ENCODE measurements around the gene MRGPRD.
A peak's percentile ranks its signal among the peaks of the same experiment; 100 is the strongest.

MRGPRD gene

GRCh38 chr11:68938816-68939582 lies 41.8 kb downstream of the MRGPRD start:
- Histone ChIP-seq H3K9me3 (ENCODE audit: control insufficient read depth in 2 of 2, low read length in 2 of 2) (no peaks in the 10 kb centered on the region), H3K4me1 (ENCODE audit: control insufficient read depth in 2 of 2, insufficient read depth in 2 of 2, low read length in 2 of 2) (peaks cover 2 to 4% of the 10 kb centered on the region in 2 donors), H3K36me3 (ENCODE audit: control insufficient read depth in 2 of 2, insufficient read depth in 2 of 2, low read length in 2 of 2) (peaks cover 44 to 52% of the 10 kb centered on the region in 2 donors), H3K27ac (ENCODE audit: low read depth in 2 of 2, low read length in 2 of 2) (no peak overlapping the region), H3K27me3 (ENCODE audit: control insufficient read depth in 2 of 2, insufficient read depth in 2 of 2, low read length in 2 of 2) (no peaks in the 10 kb centered on the region), H3K9ac (ENCODE audit: low read depth in 1 of 2, low read length in 2 of 2) (no peak overlapping the region), H3K4me3 (ENCODE audit: low read length in 2 of 2) (no peak overlapping the region)

- no peak overlapping the region for H3K27ac ChIP-seq (ENCODE audit: low read depth in 2 of 2, low read length in 2 of 2)
- H3K4me1 ChIP-seq (ENCODE audit: control insufficient read depth in 2 of 2, insufficient read depth in 2 of 2, low read length in 2 of 2): peaks cover under 1 to 2% of the 10 kb centered on the region in 2 donors
- peaks cover 48 to 54% of the 10 kb centered on the region in 2 donors for H3K36me3 ChIP-seq (ENCODE audit: control insufficient read depth in 2 of 2, insufficient read depth in 2 of 2, low read length in 2 of 2)
- no peaks in the 10 kb centered on the region for H3K27me3 ChIP-seq (ENCODE audit: control insufficient read depth in 2 of 2, insufficient read depth in 2 of 2, low read length in 2 of 2)
- no peaks in the 10 kb centered on the region for H3K9me3 ChIP-seq (ENCODE audit: control insufficient read depth in 2 of 2, low read length in 2 of 2)
- no peak overlapping the region for H3K9ac ChIP-seq (ENCODE audit: low read depth in 1 of 2, low read length in 2 of 2)
- no peak overlapping the region for H3K4me3 ChIP-seq (ENCODE audit: low read length in 2 of 2)
Measured at GRCh38 chr11:68938088-68938487, 42.7 kb downstream of the MRGPRD start.

GRCh38 chr11:68936676-68937620 lies 43.8 kb downstream of the MRGPRD start:
- Histone ChIP-seq H3K36me3 (ENCODE audit: control insufficient read depth in 2 of 2, insufficient read depth in 2 of 2, low read length in 2 of 2) (peaks cover 49 to 54% of the 10 kb centered on the region in 2 donors), H3K4me1 (ENCODE audit: control insufficient read depth in 2 of 2, insufficient read depth in 2 of 2, low read length in 2 of 2) (no peaks in the 10 kb centered on the region), H3K27me3 (ENCODE audit: control insufficient read depth in 2 of 2, insufficient read depth in 2 of 2, low read length in 2 of 2) (no peaks in the 10 kb centered on the region), H3K4me3 (ENCODE audit: low read length in 2 of 2) (no peak overlapping the region), H3K27ac (ENCODE audit: low read depth in 2 of 2, low read length in 2 of 2) (peak overlapping the region in 1 of 2 donors; percentile 16), H3K9me3 (ENCODE audit: control insufficient read depth in 2 of 2, low read length in 2 of 2) (no peaks in the 10 kb centered on the region), H3K9ac (ENCODE audit: low read depth in 1 of 2, low read length in 2 of 2) (no peak overlapping the region)

- H3K9me3 ChIP-seq (ENCODE audit: control insufficient read depth in 2 of 2, low read length in 2 of 2): no peaks in the 10 kb centered on the region
- H3K27ac ChIP-seq (ENCODE audit: low read depth in 2 of 2, low read length in 2 of 2): peak overlapping the region in 1 of 2 donors; percentile 16
- H3K4me3 ChIP-seq (ENCODE audit: low read length in 2 of 2): no peak overlapping the region
- peaks cover 49 to 54% of the 10 kb centered on the region in 2 donors for H3K36me3 ChIP-seq (ENCODE audit: control insufficient read depth in 2 of 2, insufficient read depth in 2 of 2, low read length in 2 of 2)
- no peaks in the 10 kb centered on the region for H3K4me1 ChIP-seq (ENCODE audit: control insufficient read depth in 2 of 2, insufficient read depth in 2 of 2, low read length in 2 of 2)
- H3K9ac ChIP-seq (ENCODE audit: low read depth in 1 of 2, low read length in 2 of 2): no peak overlapping the region
- no peaks in the 10 kb centered on the region for H3K27me3 ChIP-seq (ENCODE audit: control insufficient read depth in 2 of 2, insufficient read depth in 2 of 2, low read length in 2 of 2)
Measured at GRCh38 chr11:68936358-68936636, 44.5 kb downstream of the MRGPRD start.

DNA sequence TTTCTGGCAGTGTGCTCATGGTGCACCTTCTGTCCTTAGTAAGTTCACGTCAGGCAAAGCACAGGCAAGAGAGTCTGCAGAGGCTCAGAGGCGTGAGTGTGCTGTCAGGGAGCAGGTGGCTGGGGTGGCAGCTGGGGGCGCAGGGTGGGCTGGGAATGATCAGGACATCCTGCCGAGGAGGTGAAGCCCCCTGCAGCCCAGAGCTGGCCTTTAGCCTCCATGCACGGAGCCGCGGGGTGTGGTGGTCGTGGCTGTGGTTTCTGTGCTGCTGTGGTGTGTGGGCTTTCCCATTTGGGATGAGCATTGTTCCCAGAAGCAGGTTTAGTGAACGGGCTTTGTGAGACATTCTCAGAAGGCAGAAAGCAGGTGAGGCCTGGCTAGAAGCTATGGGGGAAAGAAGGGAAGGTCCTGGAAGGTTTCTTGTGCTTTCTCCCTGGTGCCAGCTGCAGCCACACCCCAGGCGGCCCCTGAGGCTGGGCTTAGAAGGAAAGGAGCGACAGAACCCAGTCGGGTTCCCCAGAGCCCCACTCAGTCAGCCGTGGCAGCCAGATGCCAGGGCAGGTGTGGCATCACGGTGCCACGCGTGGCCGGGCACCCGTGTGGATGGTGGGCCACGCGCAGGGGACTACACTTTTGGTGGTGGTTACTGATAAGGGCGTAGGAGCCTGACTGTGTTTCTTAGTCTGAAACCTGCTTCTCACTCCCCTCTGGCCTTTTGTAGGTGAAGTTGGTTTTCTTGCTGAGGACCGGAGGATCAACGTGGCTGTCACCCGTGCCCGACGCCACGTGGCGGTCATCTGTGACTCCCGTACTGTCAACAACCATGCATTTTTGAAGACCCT lies 45.0 kb downstream of the MRGPRD start:
- Histone ChIP-seq H3K27me3 (ENCODE audit: control insufficient read depth in 2 of 2, insufficient read depth in 2 of 2, low read length in 2 of 2) (no peaks in the 10 kb centered on the region), H3K4me3 (ENCODE audit: low read length in 2 of 2) (no peak overlapping the region), H3K9me3 (ENCODE audit: control insufficient read depth in 2 of 2, low read length in 2 of 2) (no peaks in the 10 kb centered on the region), H3K4me1 (ENCODE audit: control insufficient read depth in 2 of 2, insufficient read depth in 2 of 2, low read length in 2 of 2) (no peaks in the 10 kb centered on the region), H3K27ac (ENCODE audit: low read depth in 2 of 2, low read length in 2 of 2) (peak overlapping the region in 1 of 2 donors; percentile 16), H3K9ac (ENCODE audit: low read depth in 1 of 2, low read length in 2 of 2) (no peak overlapping the region), H3K36me3 (ENCODE audit: control insufficient read depth in 2 of 2, insufficient read depth in 2 of 2, low read length in 2 of 2) (peaks cover 53 to 54% of the 10 kb centered on the region in 2 donors)

GRCh38 chr11:68935066-68935465 lies 45.7 kb downstream of the MRGPRD start:
- Histone ChIP-seq H3K27ac (ENCODE audit: low read depth in 2 of 2, low read length in 2 of 2) (peak overlapping the region in 1 of 2 donors; percentile 9), H3K36me3 (ENCODE audit: control insufficient read depth in 2 of 2, insufficient read depth in 2 of 2, low read length in 2 of 2) (peaks cover 59 to 60% of the 10 kb centered on the region in 2 donors), H3K9me3 (ENCODE audit: control insufficient read depth in 2 of 2, low read length in 2 of 2) (no peaks in the 10 kb centered on the region), H3K4me1 (ENCODE audit: control insufficient read depth in 2 of 2, insufficient read depth in 2 of 2, low read length in 2 of 2) (no peaks in the 10 kb centered on the region), H3K4me3 (ENCODE audit: low read length in 2 of 2) (no peak overlapping the region), H3K9ac (ENCODE audit: low read depth in 1 of 2, low read length in 2 of 2) (no peak overlapping the region), H3K27me3 (ENCODE audit: control insufficient read depth in 2 of 2, insufficient read depth in 2 of 2, low read length in 2 of 2) (no peaks in the 10 kb centered on the region)

DNA sequence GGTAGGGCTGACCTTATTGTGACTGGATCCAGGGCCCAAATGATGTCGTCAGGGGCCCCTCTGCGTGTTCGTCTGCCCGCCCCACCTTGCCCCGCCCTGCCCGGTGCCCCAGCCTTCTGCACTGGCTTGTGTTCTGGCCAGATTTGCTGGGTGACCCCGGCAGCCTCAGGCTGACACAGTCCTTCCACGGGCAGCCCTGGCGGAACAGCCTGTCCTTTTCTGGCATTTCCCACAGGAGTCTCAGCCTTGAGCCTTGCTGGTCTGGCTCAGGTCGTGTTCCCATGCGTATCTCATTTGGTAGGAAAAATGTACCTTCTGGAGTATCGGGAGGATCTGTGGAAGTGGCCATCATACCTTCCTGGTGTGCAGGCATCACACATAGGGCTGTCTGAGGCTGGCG lies 46.1 kb downstream of the MRGPRD start:
- Histone ChIP-seq H3K36me3 (ENCODE audit: control insufficient read depth in 2 of 2, insufficient read depth in 2 of 2, low read length in 2 of 2) (peaks cover 57 to 59% of the 10 kb centered on the region in 2 donors), H3K4me3 (ENCODE audit: low read length in 2 of 2) (no peak overlapping the region), H3K4me1 (ENCODE audit: control insufficient read depth in 2 of 2, insufficient read depth in 2 of 2, low read length in 2 of 2) (no peaks in the 10 kb centered on the region), H3K27ac (ENCODE audit: low read depth in 2 of 2, low read length in 2 of 2) (no peak overlapping the region), H3K9ac (ENCODE audit: low read depth in 1 of 2, low read length in 2 of 2) (no peak overlapping the region), H3K27me3 (ENCODE audit: control insufficient read depth in 2 of 2, insufficient read depth in 2 of 2, low read length in 2 of 2) (no peaks in the 10 kb centered on the region), H3K9me3 (ENCODE audit: control insufficient read depth in 2 of 2, low read length in 2 of 2) (no peaks in the 10 kb centered on the region)

DNA sequence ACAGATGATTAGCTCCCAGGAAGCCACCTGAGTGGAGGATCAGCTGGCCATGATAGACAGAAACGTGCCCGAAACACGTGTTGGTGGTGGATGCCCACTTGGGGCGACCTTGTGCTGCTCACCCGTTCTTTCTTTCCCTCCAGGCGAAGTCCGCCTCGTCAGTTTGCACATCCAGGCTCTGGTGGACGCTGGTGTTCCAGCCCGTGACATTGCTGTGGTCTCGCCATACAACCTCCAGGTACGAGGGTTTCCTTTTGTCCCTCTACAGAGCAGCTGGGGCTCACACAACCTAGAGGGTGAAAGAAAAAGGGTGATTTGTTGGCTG lies 46.5 kb downstream of the MRGPRD start:
- Histone ChIP-seq H3K27ac (ENCODE audit: low read depth in 2 of 2, low read length in 2 of 2) (no peak overlapping the region), H3K4me1 (ENCODE audit: control insufficient read depth in 2 of 2, insufficient read depth in 2 of 2, low read length in 2 of 2) (no peaks in the 10 kb centered on the region)

DNA sequence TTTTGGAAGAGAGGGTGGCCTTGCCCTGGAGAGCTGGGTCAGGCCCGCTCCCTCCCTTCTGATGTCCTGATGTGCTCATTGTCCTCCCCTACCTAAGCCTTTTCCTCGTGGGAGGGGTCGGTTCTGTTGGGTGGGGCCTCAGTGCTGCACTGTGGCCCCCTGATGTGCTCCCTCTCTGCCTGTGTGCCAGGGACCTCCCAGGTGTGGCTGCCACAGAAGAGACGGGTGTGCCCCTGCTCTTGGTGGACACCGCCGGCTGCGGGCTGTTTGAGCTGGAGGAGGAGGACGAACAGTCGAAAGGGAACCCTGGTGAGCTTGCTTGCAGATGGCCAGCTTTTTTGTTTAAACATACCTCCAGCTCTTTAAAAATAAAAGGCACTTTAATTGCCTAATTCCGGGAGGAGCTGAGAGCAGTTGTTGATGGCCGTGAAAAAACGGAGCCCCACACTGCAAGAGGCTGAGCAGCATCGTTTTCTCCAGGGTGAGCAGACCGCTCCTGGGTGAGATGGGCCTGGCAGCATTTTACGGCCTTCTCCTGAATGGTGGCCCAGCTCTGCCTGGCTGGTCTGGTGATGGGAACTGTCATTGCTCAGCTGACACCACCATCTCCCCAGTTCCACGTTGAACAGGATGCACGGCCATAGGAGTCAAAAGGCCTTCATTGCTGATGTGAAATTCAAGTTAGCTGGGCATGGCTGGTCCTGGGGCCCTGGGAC lies 47.0 kb downstream of the MRGPRD start:
- Histone ChIP-seq H3K27ac (ENCODE audit: low read depth in 2 of 2, low read length in 2 of 2) (peak overlapping the region in 1 of 2 donors; percentile 12), H3K9me3 (ENCODE audit: control insufficient read depth in 2 of 2, low read length in 2 of 2) (no peaks in the 10 kb centered on the region), H3K27me3 (ENCODE audit: control insufficient read depth in 2 of 2, insufficient read depth in 2 of 2, low read length in 2 of 2) (no peaks in the 10 kb centered on the region), H3K36me3 (ENCODE audit: control insufficient read depth in 2 of 2, insufficient read depth in 2 of 2, low read length in 2 of 2) (peaks cover 61 to 63% of the 10 kb centered on the region in 2 donors), H3K4me3 (ENCODE audit: low read length in 2 of 2) (no peak overlapping the region), H3K9ac (ENCODE audit: low read depth in 1 of 2, low read length in 2 of 2) (no peak overlapping the region), H3K4me1 (ENCODE audit: control insufficient read depth in 2 of 2, insufficient read depth in 2 of 2, low read length in 2 of 2) (no peaks in the 10 kb centered on the region)

More for the DNA sequence above, 46.5 kb downstream of the MRGPRD start:
- Histone ChIP-seq H3K36me3 (ENCODE audit: control insufficient read depth in 2 of 2, insufficient read depth in 2 of 2, low read length in 2 of 2) (peaks cover 61 to 63% of the 10 kb centered on the region in 2 donors), H3K27me3 (ENCODE audit: control insufficient read depth in 2 of 2, insufficient read depth in 2 of 2, low read length in 2 of 2) (no peaks in the 10 kb centered on the region), H3K4me3 (ENCODE audit: low read length in 2 of 2) (no peak overlapping the region), H3K9ac (ENCODE audit: low read depth in 1 of 2, low read length in 2 of 2) (no peak overlapping the region), H3K9me3 (ENCODE audit: control insufficient read depth in 2 of 2, low read length in 2 of 2) (no peaks in the 10 kb centered on the region)
